DND-41 (cell line): ENCODE measurements around the gene ITPR1.

ENCODE experiments used
- ATAC-seq: fragments of 200-7000 bp; cut with Tn5 transposase; 3 replicates; pipeline ENCODE4 v1.9.1; 2021; ENCODE audit warnings: low read depth; ENCODE audit not compliant: insufficient read depth
- DNase-seq: peaks from one replicate; pipeline ENCODE4 v3.0.0-alpha.2; 2020
- H2AFZ ChIP-seq: 2 replicates; pipeline ENCODE4 v1.6.0; 2012; ENCODE audit warnings: low read depth, low read length
- H3K27ac ChIP-seq: 2 replicates; pipeline ENCODE4 v1.5.1; 2012; ENCODE audit warnings: low read length, inconsistent platforms
- H3K27me3 ChIP-seq: fragments of 200-600 bp; sonication (generic); 2 replicates; pipeline ENCODE4 v1.6.0; 2012; ENCODE audit warnings: low read length, mild to moderate bottlenecking, inconsistent platforms; ENCODE audit not compliant: insufficient read depth, poor library complexity
- H3K36me3 ChIP-seq: 2 replicates; pipeline ENCODE4 v1.5.1; 2012; ENCODE audit warnings: low read length, inconsistent platforms; ENCODE audit not compliant: insufficient read depth
- H3K4me1 ChIP-seq: 2 replicates; pipeline ENCODE4 v1.5.1; 2012; ENCODE audit warnings: mild to moderate bottlenecking, low read length; ENCODE audit not compliant: insufficient read depth
- H3K4me2 ChIP-seq: 2 replicates; pipeline ENCODE4 v1.6.0; 2012; ENCODE audit warnings: mild to moderate bottlenecking, moderate library complexity, low read length, inconsistent platforms; ENCODE audit not compliant: insufficient read depth
- H3K4me3 ChIP-seq, 2 experiments: fragments of 200-600 bp in 1 of 2; shearing (Covaris generic) in 1 of 2; 2 replicates each; pipeline ENCODE4 v1.5.1; 2012 to 2016; ENCODE audit warnings: inconsistent platforms in 2 of 2, low read length in 2 of 2, mild to moderate bottlenecking in 2 of 2, low read depth in 1 of 2, moderate library complexity in 1 of 2
- H3K79me2 ChIP-seq: 2 replicates; pipeline ENCODE4 v1.6.0; 2012; ENCODE audit warnings: low read length, inconsistent platforms; ENCODE audit not compliant: insufficient read depth
- H3K9ac ChIP-seq: 2 replicates; pipeline ENCODE4 v1.6.0; 2012; ENCODE audit warnings: low read depth, mild to moderate bottlenecking, inconsistent platforms, low read length, moderate library complexity
- H3K9me3 ChIP-seq: 2 replicates; pipeline ENCODE4 v1.5.1; 2012; ENCODE audit warnings: low read length, moderate library complexity, mild to moderate bottlenecking, inconsistent platforms; ENCODE audit not compliant: insufficient read depth, severe bottlenecking
- H4K20me1 ChIP-seq: 2 replicates; pipeline ENCODE4 v1.6.0; 2012; ENCODE audit warnings: low read length; ENCODE audit not compliant: insufficient read depth
- EZH2 ChIP-seq: IDR thresholded peaks from 3 replicates; pipeline ENCODE4 v1.6.1; 2012; ENCODE audit warnings: borderline replicate concordance, low read depth, mild to moderate bottlenecking, moderate library complexity, low read length, inconsistent platforms; ENCODE audit not compliant: severe bottlenecking
- TF ChIP-seq, protein P1 (sequence below): IDR thresholded peaks from 2 replicates; pipeline ENCODE4 v1.5.1; 2012; ENCODE audit warnings: borderline replicate concordance, low read length, moderate library complexity, mild to moderate bottlenecking; ENCODE audit not compliant: poor library complexity, severe bottlenecking; ENCODE audit errors: extremely low read depth

The ITPR1 gene

GRCh38 chr3:4778740-4779139 is 285.6 kb downstream of the ITPR1 start:
- H3K9ac ChIP-seq = no peak overlapping the region
- H3K4me3 ChIP-seq = no peak overlapping the region
- H3K4me1 ChIP-seq = no peaks in the 10 kb centered on the region
- H2AFZ ChIP-seq = no peak overlapping the region
- peaks cover 4% of the 10 kb centered on the region; the same call in 1 of the 2 replicates for H3K36me3 ChIP-seq
- peak; percentile 55; the same call in 1 of the 3 replicates for ATAC-seq
- no peak overlapping the region for H3K27ac ChIP-seq
- H4K20me1 ChIP-seq = no peaks in the 10 kb centered on the region
- TF ChIP-seq EZH2 = no peak
- TF ChIP-seq, protein P1, sequence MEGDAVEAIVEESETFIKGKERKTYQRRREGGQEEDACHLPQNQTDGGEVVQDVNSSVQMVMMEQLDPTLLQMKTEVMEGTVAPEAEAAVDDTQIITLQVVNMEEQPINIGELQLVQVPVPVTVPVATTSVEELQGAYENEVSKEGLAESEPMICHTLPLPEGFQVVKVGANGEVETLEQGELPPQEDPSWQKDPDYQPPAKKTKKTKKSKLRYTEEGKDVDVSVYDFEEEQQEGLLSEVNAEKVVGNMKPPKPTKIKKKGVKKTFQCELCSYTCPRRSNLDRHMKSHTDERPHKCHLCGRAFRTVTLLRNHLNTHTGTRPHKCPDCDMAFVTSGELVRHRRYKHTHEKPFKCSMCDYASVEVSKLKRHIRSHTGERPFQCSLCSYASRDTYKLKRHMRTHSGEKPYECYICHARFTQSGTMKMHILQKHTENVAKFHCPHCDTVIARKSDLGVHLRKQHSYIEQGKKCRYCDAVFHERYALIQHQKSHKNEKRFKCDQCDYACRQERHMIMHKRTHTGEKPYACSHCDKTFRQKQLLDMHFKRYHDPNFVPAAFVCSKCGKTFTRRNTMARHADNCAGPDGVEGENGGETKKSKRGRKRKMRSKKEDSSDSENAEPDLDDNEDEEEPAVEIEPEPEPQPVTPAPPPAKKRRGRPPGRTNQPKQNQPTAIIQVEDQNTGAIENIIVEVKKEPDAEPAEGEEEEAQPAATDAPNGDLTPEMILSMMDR = no peak
- no peaks in the 10 kb centered on the region for H3K9me3 ChIP-seq
- no peaks in the 10 kb centered on the region for H3K79me2 ChIP-seq
- H3K27me3 ChIP-seq = no peaks in the 10 kb centered on the region
- H3K4me2 ChIP-seq = no peak overlapping the region
- DNase-seq = no peak

- Histone ChIP-seq H3K27me3 (no peaks in the 10 kb centered on the region), H3K9ac (no peak overlapping the region), H4K20me1 (no peaks in the 10 kb centered on the region), H3K4me2 (no peak overlapping the region), H2AFZ (no peak overlapping the region), H3K36me3 (peaks cover 8% of the 10 kb centered on the region; the same call in 1 of the 2 replicates), H3K27ac (no peak overlapping the region), H3K79me2 (no peaks in the 10 kb centered on the region), H3K4me3 (no peak overlapping the region), H3K4me1 (no peaks in the 10 kb centered on the region), H3K9me3 (no peaks in the 10 kb centered on the region)
- ATAC-seq = no peak
- TF ChIP-seq, protein P1 = no peak
- no peak for TF ChIP-seq EZH2
- DNase-seq = no peak
Observed at GRCh38 chr3:4780545-4780957, 287.4 kb downstream of the ITPR1 start.

- Histone ChIP-seq H3K9ac (no peak overlapping the region), H3K27me3 (no peaks in the 10 kb centered on the region), H3K4me2 (no peak overlapping the region), H4K20me1 (no peaks in the 10 kb centered on the region), H3K27ac (no peak overlapping the region), H3K4me1 (no peaks in the 10 kb centered on the region), H2AFZ (no peak overlapping the region), H3K9me3 (no peaks in the 10 kb centered on the region), H3K4me3 (no peak overlapping the region), H3K36me3 (peaks cover 8% of the 10 kb centered on the region; the same call in 1 of the 2 replicates), H3K79me2 (no peaks in the 10 kb centered on the region)
- no peak for ATAC-seq
- TF ChIP-seq, protein P1 = no peak
- TF ChIP-seq EZH2 = no peak
- DNase-seq = no peak
Observed at GRCh38 chr3:4782095-4782494, 288.9 kb downstream of the ITPR1 start.

DNA sequence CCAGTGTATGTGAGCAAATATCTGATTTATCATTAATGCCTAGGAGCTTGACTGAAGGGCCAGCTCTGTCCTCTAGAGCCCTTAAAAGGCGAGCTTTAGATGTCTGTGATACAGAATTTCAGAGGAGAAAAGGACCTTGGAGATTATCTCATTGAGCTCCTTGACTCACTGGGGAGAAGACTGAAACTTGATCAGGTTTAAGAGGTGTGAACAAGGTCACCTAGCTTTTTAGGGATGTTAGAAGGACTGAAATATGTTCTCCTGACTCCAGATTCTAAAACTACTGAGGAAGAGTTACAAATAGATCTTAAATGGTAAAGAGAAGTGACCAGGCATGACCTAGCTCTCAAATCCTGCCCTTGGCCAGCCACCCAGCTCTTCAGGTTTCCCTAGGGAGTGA is 292.4 kb downstream of the ITPR1 start:
- no peaks in the 10 kb centered on the region for H3K9me3 ChIP-seq
- no peaks in the 10 kb centered on the region for H3K27me3 ChIP-seq
- DNase-seq (no peak), ATAC-seq (no peak)
- no peak overlapping the region for H3K27ac ChIP-seq
- H3K9ac ChIP-seq = no peak overlapping the region
- H4K20me1 ChIP-seq = no peaks in the 10 kb centered on the region
- H3K4me1 ChIP-seq = no peaks in the 10 kb centered on the region
- H3K79me2 ChIP-seq = no peaks in the 10 kb centered on the region
- H2AFZ ChIP-seq = no peak overlapping the region
- H3K36me3 ChIP-seq = peaks cover 10% of the 10 kb centered on the region; the same call in 1 of the 2 replicates
- TF ChIP-seq, protein P1 = no peak
- no peak for TF ChIP-seq EZH2
- H3K4me2 ChIP-seq = no peak overlapping the region
- H3K4me3 ChIP-seq = no peak overlapping the region
